Common myeloid progenitor, CD34-positive (primary cell): Measurements from ENCODE around the gene SDK2.

Experiments used
- CTCF ChIA-PET: fragments of 350-600 bp; sonication (Branson Sonifier 250); formaldehyde crosslinking; loops from one replicate; lab custom pipeline; 2021; ENCODE audit warnings: antibody characterized with exemption; lab: Charles Lee
- POLR2A ChIA-PET: fragments of 350-600 bp; sonication (Branson Sonifier 250); formaldehyde crosslinking; loops from one replicate; lab custom pipeline; 2021; ENCODE audit warnings: antibody characterized with exemption; lab: Charles Lee
- DNase-seq, 3 donors: peaks; one replicate each; pipeline versions ENCODE4 v3.0.0 to v3.0.0-alpha.2; 2013
- H3K27ac ChIP-seq, 2 experiments: 1 replicate in 1 of 2; 2 replicates in 1 of 2; pipeline ENCODE4 v1.7.0; 2013; ENCODE audit warnings: inconsistent platforms in 2 of 2, low read length in 2 of 2, mild to moderate bottlenecking in 2 of 2, low read depth in 1 of 2, moderate library complexity in 1 of 2; ENCODE audit not compliant: severe bottlenecking in 2 of 2, insufficient read depth in 1 of 2, poor library complexity in 1 of 2
- H3K27me3 ChIP-seq, 5 experiments: replicated peaks in 2 of 5; 1 replicate in 3 of 5; 2 replicates in 2 of 5; pipeline versions ENCODE4 v1.6.1 to v1.7.0; 2013; ENCODE audit warnings: low read length in 4 of 5, mild to moderate bottlenecking in 2 of 5, moderate library complexity in 2 of 5, inconsistent platforms in 1 of 5; ENCODE audit not compliant: insufficient read depth in 5 of 5, control insufficient read depth in 4 of 5
- H3K36me3 ChIP-seq, 4 experiments: 1 replicate in 2 of 4; 2 replicates in 2 of 4; pipeline versions ENCODE4 v1.6.1 to v1.7.0; 2013; ENCODE audit warnings: low read length in 3 of 4, control low read depth in 1 of 4, mild to moderate bottlenecking in 1 of 4; ENCODE audit not compliant: control insufficient read depth in 4 of 4, insufficient read depth in 4 of 4
- H3K4me1 ChIP-seq, 4 experiments: 1 replicate in 3 of 4; 2 replicates in 1 of 4; pipeline versions ENCODE4 v1.6.1 to v1.7.1; 2013; ENCODE audit warnings: low read length in 3 of 4, mild to moderate bottlenecking in 3 of 4, control low read depth in 1 of 4, inconsistent platforms in 1 of 4, moderate library complexity in 1 of 4; ENCODE audit not compliant: control insufficient read depth in 4 of 4, insufficient read depth in 4 of 4; ENCODE audit errors: control extremely low read depth in 1 of 4
- H3K4me3 ChIP-seq, 7 experiments: 1 replicate in 4 of 7; 2 replicates in 3 of 7; pipeline versions ENCODE4 v1.5.1 to v1.7.0; 2013; ENCODE audit warnings: mild to moderate bottlenecking in 7 of 7, low read length in 6 of 7, moderate library complexity in 6 of 7, inconsistent platforms in 2 of 7, low read depth in 2 of 7, control low read depth in 1 of 7; ENCODE audit not compliant: insufficient read depth in 4 of 7, control insufficient read depth in 1 of 7; ENCODE audit errors: extremely low read depth in 1 of 7
- H3K9me3 ChIP-seq, 5 experiments: 1 replicate in 4 of 5; 2 replicates in 1 of 5; pipeline versions ENCODE4 v1.6.1 to v1.7.1; 2013; ENCODE audit warnings: low read length in 4 of 5, mild to moderate bottlenecking in 2 of 5, inconsistent platforms in 1 of 5, low read depth in 1 of 5, moderate library complexity in 1 of 5; ENCODE audit not compliant: control insufficient read depth in 4 of 5, insufficient read depth in 2 of 5; ENCODE audit errors: control extremely low read depth in 1 of 5
- WGBS: methylation state at CpG from one replicate; pipeline ENCODE4 v1.1.5; 2013; ENCODE audit not compliant: insufficient coverage; 5-methylcytosine and 5-hydroxymethylcytosine counted together

SDK2 gene

GRCh38 chr17:73290399-73291259, 353.6 kb downstream of the SDK2 start:
- Histone ChIP-seq H3K36me3 (peaks cover 0 to 5% (median 0%) of the 10 kb centered on the region in 4 experiments), H3K4me1 (peaks cover 0 to 26% (median 22%) of the 10 kb centered on the region in 4 experiments), H3K9me3 (no peaks in the 10 kb centered on the region), H3K4me3 (peak overlapping the region in 4 of 7 experiments; percentile 20 to 53 (median 41)), H3K27ac (no peak overlapping the region), H3K27me3 (no peaks in the 10 kb centered on the region)
- 42% methylated on average over 9 of the region's 16 CpGs for WGBS
- DNase-seq, result peak in 2 of 3 donors; percentile 59 to 60
- CTCF ChIA-PET, result interaction anchor here (1.0 to 1.6 kb wide), 8 partner anchors 9 to 79 kb away, joined by 3 to 5 read pairs (median 4); no protein-coding TSS in a partner anchor
- POLR2A ChIA-PET, result interaction anchor here (0.7 kb wide), 1 partner anchor 9 kb away, joined by 3 read pairs; no protein-coding TSS in a partner anchor

DNA sequence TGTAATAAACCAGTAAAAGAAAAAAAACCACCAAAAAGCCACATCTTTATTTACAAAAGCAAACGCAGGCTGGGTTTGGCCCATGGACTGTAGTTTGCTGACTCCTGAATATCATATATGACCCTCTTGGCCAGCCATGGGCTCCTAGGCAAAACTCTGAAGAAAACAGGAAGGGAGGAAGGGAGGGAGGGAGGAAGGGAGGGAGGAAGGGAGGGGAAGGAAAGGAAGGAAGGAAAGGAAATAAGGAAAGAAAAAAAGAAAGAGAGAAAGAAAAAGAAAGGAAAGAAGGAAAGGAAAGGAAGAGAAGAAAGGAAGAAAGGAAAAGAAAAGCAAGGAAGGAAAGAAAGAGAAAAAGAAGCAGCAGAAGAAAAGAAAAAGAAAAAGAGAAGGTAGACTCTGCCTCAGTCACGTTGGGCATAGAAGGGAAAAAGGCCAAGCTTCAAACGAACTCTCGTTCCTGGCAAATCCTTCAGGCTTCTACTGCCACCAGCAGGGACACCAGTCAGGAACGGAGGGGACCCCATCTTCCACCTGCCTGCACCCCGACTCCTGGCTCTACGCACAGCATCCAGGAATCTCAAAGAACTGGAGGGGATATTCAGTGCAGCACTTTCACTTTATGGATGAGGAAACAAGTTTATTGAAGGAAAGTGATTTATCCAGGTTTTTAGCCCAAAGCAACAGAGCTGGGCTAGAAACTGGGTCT, 354.5 kb downstream of the SDK2 start:
- Histone ChIP-seq H3K27ac (no peak overlapping the region), H3K9me3 (no peaks in the 10 kb centered on the region), H3K36me3 (peaks cover 0 to 5% (median 0%) of the 10 kb centered on the region in 4 experiments), H3K27me3 (no peaks in the 10 kb centered on the region), H3K4me3 (no peak overlapping the region), H3K4me1 (peaks cover 0 to 26% (median 22%) of the 10 kb centered on the region in 4 experiments)
- WGBS, result 98% methylated on average over 6 of the region's 7 CpGs
- CTCF ChIA-PET, result interaction anchor here (1.1 kb wide), 1 partner anchor 34 kb away, joined by 4 read pairs; no protein-coding TSS in a partner anchor
- DNase-seq, result no peak
- POLR2A ChIA-PET, result no interaction called here

DNA sequence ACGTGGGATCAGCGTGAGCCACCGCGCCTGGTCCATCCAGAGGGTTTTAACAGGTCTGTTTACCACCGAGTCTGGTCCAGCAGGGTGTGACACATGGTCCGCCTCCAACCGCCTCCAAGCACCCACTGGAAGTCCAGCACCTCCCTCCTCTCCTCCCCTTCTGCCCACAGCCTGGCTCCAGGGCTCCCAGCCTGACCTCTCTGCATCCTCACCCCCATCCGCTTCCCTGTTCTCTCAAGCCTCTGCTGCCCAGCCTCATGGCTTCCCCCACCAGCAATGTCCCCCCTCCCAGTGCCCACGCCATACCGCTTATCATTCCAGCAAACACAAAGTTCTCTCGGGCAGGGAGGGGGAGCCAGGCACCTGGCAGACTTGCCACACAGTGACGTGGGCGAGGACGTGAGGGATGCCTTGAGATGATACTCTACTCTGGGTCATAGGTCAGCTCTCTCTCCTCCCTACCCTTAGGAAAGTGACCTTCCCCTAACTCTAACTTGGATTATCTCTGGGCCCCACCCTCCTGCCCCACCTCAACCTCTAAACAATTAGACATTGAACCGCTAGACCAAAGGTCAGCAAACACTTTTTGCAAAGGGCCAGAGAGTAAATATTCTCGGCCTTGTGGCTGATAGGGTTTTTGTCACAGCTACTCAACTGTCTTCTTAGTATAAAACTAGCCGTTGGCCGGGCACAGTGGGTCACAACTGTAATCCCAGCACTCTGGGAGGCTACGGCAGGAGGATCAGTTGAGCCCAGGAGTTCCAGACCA, 355.5 kb downstream of the SDK2 start:
- Histone ChIP-seq H3K4me3 (no peak overlapping the region), H3K27ac (no peak overlapping the region), H3K27me3 (no peaks in the 10 kb centered on the region), H3K4me1 (peaks cover 0 to 31% (median 22%) of the 10 kb centered on the region in 4 experiments), H3K36me3 (peaks cover 0 to 5% (median 0%) of the 10 kb centered on the region in 4 experiments), H3K9me3 (no peaks in the 10 kb centered on the region)
- ChIA-PET POLR2A (no interaction called here), CTCF (no interaction called here)
- no peak for DNase-seq
- WGBS, result 95% methylated on average over 13 of the region's 19 CpGs

- ChIA-PET CTCF (no interaction called here), POLR2A (no interaction called here)
- peaks cover 0 to 5% (median 0%) of the 10 kb centered on the region in 4 experiments for H3K36me3 ChIP-seq
- DNase-seq, result no peak
- no peak overlapping the region for H3K27ac ChIP-seq
- no peaks in the 10 kb centered on the region for H3K9me3 ChIP-seq
- peaks cover 0 to 2% (median 0%) of the 10 kb centered on the region in 5 experiments for H3K27me3 ChIP-seq
- no peak overlapping the region for H3K4me3 ChIP-seq
- peaks cover 0 to 26% (median 18%) of the 10 kb centered on the region in 4 experiments for H3K4me1 ChIP-seq
- 100% methylated on average over 4 of the region's 8 CpGs for WGBS
Observed at GRCh38 chr17:73286863-73287296, 357.4 kb downstream of the SDK2 start.

- Histone ChIP-seq H3K27ac (no peak overlapping the region), H3K36me3 (peaks cover 0 to 5% (median 0%) of the 10 kb centered on the region in 4 experiments), H3K4me3 (no peak overlapping the region), H3K9me3 (no peaks in the 10 kb centered on the region), H3K27me3 (peaks cover 0 to 2% (median 0%) of the 10 kb centered on the region in 5 experiments), H3K4me1 (peaks cover 0 to 19% (median 11%) of the 10 kb centered on the region in 4 experiments)
- WGBS, result 98% methylated on average over 52 of the region's 52 CpGs
- DNase-seq, result no peak
- CTCF ChIA-PET, result no interaction called here
- POLR2A ChIA-PET, result no interaction called here
Observed at GRCh38 chr17:73285916-73286862, 358.1 kb downstream of the SDK2 start.

DNA sequence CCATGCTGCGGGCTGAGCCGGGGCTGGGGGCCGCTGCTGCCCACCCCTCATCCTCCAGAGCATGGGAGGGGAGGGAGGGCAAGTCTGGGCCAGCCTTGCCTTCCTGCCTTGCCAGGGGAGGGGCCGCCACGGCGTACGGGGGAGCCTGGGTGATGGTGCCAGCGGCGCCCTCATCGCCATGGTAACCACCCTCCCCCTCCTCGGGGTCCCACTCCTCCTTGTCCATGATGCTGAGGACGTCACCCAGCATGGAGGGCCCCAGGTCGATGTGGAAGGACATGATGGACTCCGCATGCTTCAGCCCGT, 358.7 kb downstream of the SDK2 start:
- peaks cover 0 to 13% (median 5%) of the 10 kb centered on the region in 4 experiments for H3K4me1 ChIP-seq

More for the DNA sequence above, 358.7 kb downstream of the SDK2 start:
- ChIA-PET CTCF (no interaction called here), POLR2A (no interaction called here)
- no peak for DNase-seq
- H3K4me3 ChIP-seq, result no peak overlapping the region
- no peaks in the 10 kb centered on the region for H3K9me3 ChIP-seq
- peaks cover 0 to 2% (median 0%) of the 10 kb centered on the region in 5 experiments for H3K27me3 ChIP-seq
- WGBS, result 98% methylated on average over 10 of the region's 15 CpGs
- peaks cover 0 to 5% (median 0%) of the 10 kb centered on the region in 4 experiments for H3K36me3 ChIP-seq
- H3K27ac ChIP-seq, result no peak overlapping the region
